B cell (primary cell): ENCODE results near the gene FAF1. TPM values are rescaled to one million over a fixed set of nuclear protein-coding genes. Genes with fewer than 3 reads are reported as not detected.

Experiments
- ATAC-seq: fragments of 200-7000 bp; cut with Tn5 transposase; one replicate; pipeline ENCODE4 v1.10.0; 2021; ENCODE audit warnings: low read depth, mild to moderate bottlenecking, moderate number of reproducible peaks, moderate library complexity
- CTCF ChIA-PET: fragments of 350-600 bp; sonication (Branson Sonifier 250); formaldehyde crosslinking; loops from one replicate; lab custom pipeline; 2021; ENCODE audit warnings: antibody characterized with exemption, inconsistent platforms; lab: Charles Lee
- POLR2A ChIA-PET: fragments of 350-600 bp; sonication (Branson Sonifier 250); formaldehyde crosslinking; loops from one replicate; lab custom pipeline; 2021; ENCODE audit warnings: antibody characterized with exemption; lab: Charles Lee
- DNase-seq: peaks from one replicate; pipeline ENCODE4 v3.0.0; 2013
- H2AFZ ChIP-seq: 2 replicates; pipeline ENCODE4 v1.6.1; 2012; ENCODE audit warnings: mild to moderate bottlenecking, low read depth, low read length; ENCODE audit not compliant: insufficient read depth, poor library complexity, severe bottlenecking
- H3K27ac ChIP-seq, 2 donors: 1 replicate in 1 of 2; 2 replicates in 1 of 2; pipeline ENCODE4 v1.5.1; 2012 to 2013; ENCODE audit warnings: low read length in 2 of 2, mild to moderate bottlenecking in 2 of 2, moderate library complexity in 1 of 2
- H3K27me3 ChIP-seq, 4 experiments: fragments of 200-600 bp in 1 of 4; sonication (generic) in 1 of 4; replicated peaks in 1 of 4; 1 replicate in 2 of 4; 2 replicates in 2 of 4; pipeline versions ENCODE4 v1.6.1 to v1.7.0; 2013 to 2016; ENCODE audit warnings: low read length in 3 of 4, mild to moderate bottlenecking in 2 of 4, mixed read lengths in 1 of 4, moderate library complexity in 1 of 4; ENCODE audit not compliant: insufficient read depth in 4 of 4, control insufficient read depth in 3 of 4; ENCODE audit errors: control extremely low read depth in 1 of 4
- H3K36me3 ChIP-seq, 2 experiments: replicated peaks in 1 of 2; 1 replicate in 1 of 2; 2 replicates in 1 of 2; pipeline versions ENCODE4 v1.6.1 to v1.7.1; 2013; ENCODE audit warnings: low read length in 1 of 2; ENCODE audit not compliant: insufficient read depth in 2 of 2, control insufficient read depth in 1 of 2; ENCODE audit errors: control extremely low read depth in 1 of 2, extremely low read depth in 1 of 2
- H3K4me1 ChIP-seq, 2 donors: fragments of 200-600 bp in 1 of 2; sonication (generic) in 1 of 2; 1 replicate in 1 of 2; 2 replicates in 1 of 2; pipeline versions ENCODE4 v1.5.1 to v1.6.1; 2013 to 2017; ENCODE audit warnings: low read length in 2 of 2; ENCODE audit not compliant: control insufficient read depth in 2 of 2, insufficient read depth in 2 of 2
- H3K4me2 ChIP-seq: replicated peaks from 2 replicates; pipeline ENCODE3; 2012; ENCODE audit warnings: mild to moderate bottlenecking, low read depth, low read length; ENCODE audit not compliant: poor library complexity, severe bottlenecking
- H3K4me3 ChIP-seq, 5 experiments: fragments of 200-600 bp in 1 of 5; sonication (generic) in 1 of 5; 1 replicate in 3 of 5; 2 replicates in 2 of 5; pipeline versions ENCODE4 v1.5.1 to v1.7.0; 2011 to 2016; ENCODE audit warnings: low read length in 4 of 5, mild to moderate bottlenecking in 4 of 5, low read depth in 2 of 5, control low read depth in 1 of 5, moderate library complexity in 1 of 5; ENCODE audit not compliant: insufficient read depth in 1 of 5; ENCODE audit errors: control extremely low read depth in 1 of 5, extremely low read depth in 1 of 5
- H3K79me2 ChIP-seq: fragments of 200-600 bp; sonication (generic); one replicate; pipeline ENCODE4 v1.6.0; 2016; ENCODE audit warnings: low read length; ENCODE audit not compliant: control insufficient read depth, insufficient read depth
- H3K9ac ChIP-seq: fragments of 200-600 bp; sonication (generic); 2 replicates; pipeline ENCODE4 v1.6.1; 2017; ENCODE audit warnings: mild to moderate bottlenecking, low read length, moderate library complexity
- H3K9me3 ChIP-seq, 3 donors: one replicate each; pipeline versions ENCODE4 v1.6.1 to v1.7.1; 2013; ENCODE audit warnings: low read length in 2 of 3; ENCODE audit not compliant: control insufficient read depth in 2 of 3, insufficient read depth in 1 of 3; ENCODE audit errors: control extremely low read depth in 1 of 3
- H4K20me1 ChIP-seq: 2 replicates; pipeline ENCODE4 v1.6.0; 2012; ENCODE audit warnings: mild to moderate bottlenecking, low read length; ENCODE audit not compliant: insufficient read depth, control insufficient read depth, poor library complexity, severe bottlenecking
- H3K27ac Mint-ChIP-seq: one replicate; pipeline ENCODE4 v1.8.0; 2021; ENCODE audit warnings: mixed read lengths
- H3K27me3 Mint-ChIP-seq: one replicate; pipeline ENCODE4 v1.8.0; 2021; ENCODE audit warnings: mixed read lengths
- H3K4me1 Mint-ChIP-seq: one replicate; pipeline ENCODE4 v1.8.0; 2021; ENCODE audit warnings: mixed read lengths
- H3K4me3 Mint-ChIP-seq: one replicate; pipeline ENCODE4 v1.8.0; 2021; ENCODE audit warnings: mixed read lengths
- H3K9me3 Mint-ChIP-seq: one replicate; pipeline ENCODE4 v1.8.0; 2022; ENCODE audit warnings: mixed read lengths; ENCODE audit not compliant: insufficient read depth
- EZH2 ChIP-seq: IDR thresholded peaks from 2 replicates; pipeline ENCODE4 v1.6.1; 2012; ENCODE audit warnings: borderline replicate concordance, low read depth, mild to moderate bottlenecking, moderate library complexity, low read length; ENCODE audit not compliant: insufficient read depth, poor library complexity, severe bottlenecking
- WGBS: methylation state at CpG from one replicate; pipeline ENCODE4 v1.1.5; 2013; ENCODE audit warnings: missing lambda C conversion rate; ENCODE audit not compliant: insufficient coverage; 5-methylcytosine and 5-hydroxymethylcytosine counted together
- intact Hi-C: fragments of 100-400 bp; cut with micrococcal nuclease; formaldehyde crosslinking; loops from one replicate; pipeline ENCODE4 v1.10.0; 2022
- polyA plus RNA-seq: library from polyadenylated mRNA; depleted of rRNA; stranded (reverse); fragments of >200 nt; gene quantifications from 2 replicates; pipeline ENCODE4 v1.2.3, GENCODE V29; 2012
- total RNA-seq, 2 donors: library from RNA; stranded (reverse); fragments of 120-200 nt in 1 of 2; gene quantifications; 1 replicate in 1 of 2; 2 replicates in 1 of 2; pipeline versions ENCODE4 v1.2.3 to v1.2.4, GENCODE V29; 2013 to 2022
- TF ChIP-seq, protein P1 (sequence below): fragments of 200-600 bp; IDR thresholded peaks from one replicate; pipeline ENCODE4 v1.8.0; 2022; ENCODE audit warnings: antibody characterized with exemption, mild to moderate bottlenecking

Gene FAF1
- total and polyA plus RNA-seq, 2 donors (not counting 1 experiment from before 2014, with no cell fraction given), result 10.1 to 58.4 TPM

DNA sequence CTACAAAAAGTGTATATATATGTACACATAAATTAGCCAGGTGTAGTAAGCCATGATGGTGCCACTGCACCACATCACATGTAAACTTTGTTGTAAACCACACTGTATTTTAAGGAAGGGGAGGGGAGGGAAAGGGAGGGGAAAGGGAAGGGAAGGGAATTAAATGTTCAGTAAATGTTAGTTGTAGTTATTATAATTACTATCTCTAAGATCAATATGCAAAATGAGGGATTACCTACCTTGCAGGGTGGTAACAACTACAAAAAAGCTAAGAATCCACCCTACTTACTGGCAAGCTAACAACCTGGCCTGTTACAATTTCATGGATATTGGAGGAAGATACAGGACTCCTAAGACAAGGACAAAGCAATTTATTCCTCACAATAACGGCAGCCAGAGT is 17.7 kb downstream of the FAF1 start:
- Histone ChIP-seq H3K27ac (no peak overlapping the region), H3K4me3 (no peak overlapping the region), H3K36me3 (peaks cover 0 to 8% of the 10 kb centered on the region in 2 experiments), H3K27me3 (no peaks in the 10 kb centered on the region), H2AFZ (no peak overlapping the region), H3K9me3 (no peaks in the 10 kb centered on the region), H3K9ac (no peak overlapping the region), H3K4me2 (no peak overlapping the region), H3K4me1 (no peaks in the 10 kb centered on the region), H3K79me2 (peaks cover 85% of the 10 kb centered on the region), H4K20me1 (peaks cover 65% of the 10 kb centered on the region)
- Mint-ChIP-seq H3K27ac (no peak overlapping the region), H3K4me3 (no peak overlapping the region), H3K27me3 (no peaks in the 10 kb centered on the region), H3K9me3 (no peaks in the 10 kb centered on the region), H3K4me1 (peaks cover 26% of the 10 kb centered on the region)
- ChIA-PET CTCF (no interaction called here), POLR2A (no interaction called here)
- intact Hi-C loops, result no loop called here
- no CpG with 5 or more reads among the region's 1 CpG for WGBS
- ATAC-seq, result no peak
- TF ChIP-seq EZH2, result no peak
- TF ChIP-seq, protein P1, sequence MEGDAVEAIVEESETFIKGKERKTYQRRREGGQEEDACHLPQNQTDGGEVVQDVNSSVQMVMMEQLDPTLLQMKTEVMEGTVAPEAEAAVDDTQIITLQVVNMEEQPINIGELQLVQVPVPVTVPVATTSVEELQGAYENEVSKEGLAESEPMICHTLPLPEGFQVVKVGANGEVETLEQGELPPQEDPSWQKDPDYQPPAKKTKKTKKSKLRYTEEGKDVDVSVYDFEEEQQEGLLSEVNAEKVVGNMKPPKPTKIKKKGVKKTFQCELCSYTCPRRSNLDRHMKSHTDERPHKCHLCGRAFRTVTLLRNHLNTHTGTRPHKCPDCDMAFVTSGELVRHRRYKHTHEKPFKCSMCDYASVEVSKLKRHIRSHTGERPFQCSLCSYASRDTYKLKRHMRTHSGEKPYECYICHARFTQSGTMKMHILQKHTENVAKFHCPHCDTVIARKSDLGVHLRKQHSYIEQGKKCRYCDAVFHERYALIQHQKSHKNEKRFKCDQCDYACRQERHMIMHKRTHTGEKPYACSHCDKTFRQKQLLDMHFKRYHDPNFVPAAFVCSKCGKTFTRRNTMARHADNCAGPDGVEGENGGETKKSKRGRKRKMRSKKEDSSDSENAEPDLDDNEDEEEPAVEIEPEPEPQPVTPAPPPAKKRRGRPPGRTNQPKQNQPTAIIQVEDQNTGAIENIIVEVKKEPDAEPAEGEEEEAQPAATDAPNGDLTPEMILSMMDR, result no peak
- DNase-seq, result no peak

DNA sequence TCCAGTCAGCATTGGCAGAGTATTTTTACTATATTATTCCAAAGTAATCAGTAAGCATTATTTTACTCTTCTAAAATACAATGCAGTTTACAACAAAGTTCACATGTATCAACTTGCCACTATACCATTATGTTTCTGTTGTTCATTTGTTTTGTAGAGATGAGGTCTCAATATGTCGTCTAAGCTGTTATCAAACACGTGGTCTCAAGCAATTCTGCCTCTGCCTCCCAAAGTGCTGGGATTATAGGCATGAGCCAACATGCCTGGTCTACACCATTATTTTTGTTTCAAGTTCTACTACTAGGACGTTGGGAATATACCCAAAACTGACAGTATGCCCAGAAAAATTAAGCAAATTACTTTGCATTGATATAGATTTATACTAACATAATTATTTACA is 19.8 kb downstream of the FAF1 start:
- POLR2A ChIA-PET, result no interaction called here
- TF ChIP-seq, protein P1, result no peak
- no peak for TF ChIP-seq EZH2
- no peak overlapping the region for H3K9ac ChIP-seq
- ATAC-seq, result no peak
- no peaks in the 10 kb centered on the region for H3K9me3 ChIP-seq
- Mint-ChIP-seq H3K4me3 (no peak overlapping the region), H3K27me3 (no peaks in the 10 kb centered on the region), H3K4me1 (peaks cover 31% of the 10 kb centered on the region), H3K27ac (no peak overlapping the region), H3K9me3 (no peaks in the 10 kb centered on the region)
- peaks cover 0 to 11% of the 10 kb centered on the region in 2 donors for H3K4me1 ChIP-seq
- WGBS, result 100% methylated on average over 2 of the region's 3 CpGs
- no peak overlapping the region for H3K4me2 ChIP-seq
- peaks cover 0 to 8% of the 10 kb centered on the region in 2 experiments for H3K36me3 ChIP-seq
- no peak overlapping the region for H3K4me3 ChIP-seq
- no peak overlapping the region for H3K27ac ChIP-seq
- DNase-seq, result no peak
- CTCF ChIA-PET, result interaction anchor here (1.3 kb wide), 1 partner anchor 11 kb away, joined by 10 read pairs; no protein-coding TSS in a partner anchor
- H2AFZ ChIP-seq, result no peak overlapping the region
- intact Hi-C loops, result no loop called here
- H3K79me2 ChIP-seq, result peaks cover 77% of the 10 kb centered on the region
- no peaks in the 10 kb centered on the region for H3K27me3 ChIP-seq
- H4K20me1 ChIP-seq, result peaks cover 60% of the 10 kb centered on the region
